Sigmoid colon (tissue), 4 donors: Measurements from ENCODE around the gene CDC40.

Experiments
- CTCF ChIP-seq, 4 experiments: fragments of 450-650 bp in 3 of 4; fragments of 200-600 bp in 1 of 4; IDR thresholded peaks; one replicate each; pipeline ENCODE4 v1.5.1; 2016 to 2019; ENCODE audit warnings: antibody characterized with exemption in 4 of 4, mild to moderate bottlenecking in 3 of 4, moderate library complexity in 2 of 4
- POLR2A ChIP-seq, 2 donors: fragments of 450-650 bp; IDR thresholded peaks; one replicate each; pipeline ENCODE4 v1.6.1; 2016; ENCODE audit warnings: antibody characterized with exemption in 2 of 2, mild to moderate bottlenecking in 2 of 2, moderate library complexity in 2 of 2
- POLR2AphosphoS5 ChIP-seq, 4 donors: sonication (generic); formaldehyde crosslinking; IDR thresholded peaks; one replicate each; pipeline ENCODE4 v1.6.1; 2017; ENCODE audit warnings: antibody characterized with exemption in 4 of 4

DNA sequence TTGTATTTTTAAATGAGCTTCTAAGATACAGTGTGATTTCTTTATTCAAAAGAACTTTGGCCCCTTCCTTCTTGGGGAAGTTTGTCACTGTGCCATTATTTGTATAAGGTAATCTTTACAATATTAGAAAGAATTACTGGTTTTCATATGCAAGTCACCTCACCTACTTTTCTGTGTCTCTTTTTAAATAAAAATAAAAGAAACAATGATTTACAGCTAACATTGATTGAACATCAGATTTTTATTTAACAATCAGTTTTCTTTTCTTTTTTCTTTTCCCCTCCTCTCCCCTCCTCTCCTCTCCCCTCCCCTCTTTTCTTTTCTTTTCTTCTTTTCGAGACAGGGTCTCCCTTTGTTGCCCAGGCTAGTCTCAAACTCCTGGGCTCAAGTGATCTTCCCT lies 46.0 kb downstream of the CDC40 start:
- TF ChIP-seq CTCF (IDR thresholded peaks at IDR 0.05) (no peak), POLR2AphosphoS5 (IDR thresholded peaks at IDR 0.05) (no peak), POLR2A (IDR thresholded peaks at IDR 0.05) (no peak)
